GM12878 (cell line): ENCODE results near the gene MARCHF9. TPM values are rescaled to one million over a fixed set of nuclear protein-coding genes. Genes with fewer than 3 reads are reported as not detected.

Experiments
- ATF7 ChIP-seq: fragments of 450-650 bp; IDR thresholded peaks from 2 replicates; pipeline ENCODE4 v1.6.1; 2016; ENCODE audit warnings: low read depth, mild to moderate bottlenecking
- ETV6 ChIP-seq, 2 experiments: fragments of 450-650 bp in 1 of 2; IDR thresholded peaks in 1 of 2; conservative IDR thresholded peaks in 1 of 2; 2 replicates each; pipeline ENCODE4 v1.6.1; 2014; ENCODE audit warnings: antibody characterized with exemption in 1 of 2, borderline replicate concordance in 1 of 2, low read depth in 1 of 2, mild to moderate bottlenecking in 1 of 2, moderate library complexity in 1 of 2
- FOS ChIP-seq: IDR thresholded peaks from 3 replicates; pipeline ENCODE4 v1.6.1; 2011; ENCODE audit warnings: borderline replicate concordance; ENCODE audit not compliant: insufficient read length; ENCODE audit errors: extremely low read depth
- GABPA ChIP-seq: IDR thresholded peaks from 2 replicates; pipeline ENCODE4 v1.6.1; 2014; ENCODE audit warnings: antibody characterized with exemption, low read depth, mild to moderate bottlenecking, inconsistent platforms
- IRF4 ChIP-seq: IDR thresholded peaks from 2 replicates; pipeline ENCODE4 v1.6.1; 2011; ENCODE audit warnings: low read depth, low read length
- MEF2B ChIP-seq: fragments of 450-650 bp; IDR thresholded peaks from 2 replicates; pipeline ENCODE4 v1.6.1; 2018; ENCODE audit warnings: mild to moderate bottlenecking, moderate library complexity; ENCODE audit not compliant: partially characterized antibody, poor library complexity, severe bottlenecking
- MYC ChIP-seq: IDR thresholded peaks from 2 replicates; pipeline ENCODE4 v1.6.1; 2011; ENCODE audit warnings: mild to moderate bottlenecking, low read length, moderate library complexity, inconsistent platforms; ENCODE audit not compliant: insufficient read depth, insufficient replicate concordance, insufficient read length, severe bottlenecking
- NFIC ChIP-seq: IDR thresholded peaks from 2 replicates; pipeline ENCODE4 v1.6.1; 2012; ENCODE audit warnings: low read depth, mild to moderate bottlenecking, inconsistent platforms, low read length, moderate library complexity
- PRDM15 ChIP-seq: fragments of 450-650 bp; formaldehyde crosslinking; IDR thresholded peaks from 2 replicates; pipeline ENCODE4 v1.4.0; 2020; ENCODE audit warnings: mild to moderate bottlenecking, moderate library complexity
- RELA ChIP-seq: fragments of 450-650 bp; IDR thresholded peaks from 2 replicates; pipeline ENCODE4 v1.8.0; 2014; ENCODE audit warnings: borderline replicate concordance; ENCODE audit not compliant: partially characterized antibody
- RUNX3 ChIP-seq: IDR thresholded peaks from 2 replicates; pipeline ENCODE4 v1.6.1; 2012; ENCODE audit warnings: low read length, inconsistent platforms
- SP1 ChIP-seq: IDR thresholded peaks from one replicate; pipeline ENCODE4 v1.6.1; 2011; ENCODE audit warnings: low read depth, low read length
- SREBF1 ChIP-seq: IDR thresholded peaks from 2 replicates; pipeline ENCODE4 v1.6.1; 2012; ENCODE audit warnings: mild to moderate bottlenecking, low read length
- TCF12 ChIP-seq: IDR thresholded peaks from 2 replicates; pipeline ENCODE4 v1.6.1; 2011; ENCODE audit warnings: low read depth, mild to moderate bottlenecking, low read length
- ZBTB40 ChIP-seq: fragments of 450-650 bp; IDR thresholded peaks from 2 replicates; pipeline ENCODE4 v1.6.1; 2016; ENCODE audit warnings: mild to moderate bottlenecking, moderate library complexity, borderline replicate concordance
- ZSCAN29 ChIP-seq: fragments of 450-650 bp; IDR thresholded peaks from 2 replicates; pipeline ENCODE4 v1.6.1; 2017; ENCODE audit warnings: mild to moderate bottlenecking, moderate library complexity
- polyA plus RNA-seq, 11 experiments: library from polyadenylated mRNA; depleted of rRNA in 4 of 11; unstranded in 6 of 11; stranded (reverse) in 5 of 11; fragments of >200 nt; fragmentation: Nextera tagmentation in 4 of 11; fragmentation: Illumina TruSeq in 1 of 11; extraction: Ambion mirVana in 4 of 11; extraction: Trizol in 1 of 11; gene quantifications; 1 replicate in 1 of 11; 2 replicates in 10 of 11; pipeline versions ENCODE4 v1.2.1 to v1.2.3, GENCODE V29; 2011 to 2016; ENCODE audit warnings: inconsistent platforms in 2 of 11, missing spikeins in 2 of 11, low read depth in 1 of 11
- total RNA-seq, 4 experiments: library from RNA; depleted of rRNA in 3 of 4; stranded (reverse); fragments of >200 nt in 3 of 4; fragmentation: Illumina TruSeq in 1 of 4; extraction: Trizol in 1 of 4; gene quantifications; 2 replicates each; pipeline versions ENCODE4 v1.2.1 to v1.2.3, GENCODE V29; 2013 to 2021
- TF ChIP-seq, protein P1 (sequence below): fragments of 450-650 bp; IDR thresholded peaks from 2 replicates; pipeline ENCODE4 v1.6.1; 2018; ENCODE audit warnings: mild to moderate bottlenecking, low read depth, moderate library complexity; ENCODE audit not compliant: partially characterized antibody

Gene MARCHF9
- total and polyA plus RNA-seq, 10 of the 15 experiments (the other 5 are each of a cell fraction or from before 2014, with no cell fraction given), result 2.4 to 29.3 (median 13.0) TPM

GRCh38 chr12:57782608-57783465 lies 27.9 kb downstream of the MARCHF9 start, which contains the start of gene TSFM (continued):
- TF ChIP-seq, protein P1, sequence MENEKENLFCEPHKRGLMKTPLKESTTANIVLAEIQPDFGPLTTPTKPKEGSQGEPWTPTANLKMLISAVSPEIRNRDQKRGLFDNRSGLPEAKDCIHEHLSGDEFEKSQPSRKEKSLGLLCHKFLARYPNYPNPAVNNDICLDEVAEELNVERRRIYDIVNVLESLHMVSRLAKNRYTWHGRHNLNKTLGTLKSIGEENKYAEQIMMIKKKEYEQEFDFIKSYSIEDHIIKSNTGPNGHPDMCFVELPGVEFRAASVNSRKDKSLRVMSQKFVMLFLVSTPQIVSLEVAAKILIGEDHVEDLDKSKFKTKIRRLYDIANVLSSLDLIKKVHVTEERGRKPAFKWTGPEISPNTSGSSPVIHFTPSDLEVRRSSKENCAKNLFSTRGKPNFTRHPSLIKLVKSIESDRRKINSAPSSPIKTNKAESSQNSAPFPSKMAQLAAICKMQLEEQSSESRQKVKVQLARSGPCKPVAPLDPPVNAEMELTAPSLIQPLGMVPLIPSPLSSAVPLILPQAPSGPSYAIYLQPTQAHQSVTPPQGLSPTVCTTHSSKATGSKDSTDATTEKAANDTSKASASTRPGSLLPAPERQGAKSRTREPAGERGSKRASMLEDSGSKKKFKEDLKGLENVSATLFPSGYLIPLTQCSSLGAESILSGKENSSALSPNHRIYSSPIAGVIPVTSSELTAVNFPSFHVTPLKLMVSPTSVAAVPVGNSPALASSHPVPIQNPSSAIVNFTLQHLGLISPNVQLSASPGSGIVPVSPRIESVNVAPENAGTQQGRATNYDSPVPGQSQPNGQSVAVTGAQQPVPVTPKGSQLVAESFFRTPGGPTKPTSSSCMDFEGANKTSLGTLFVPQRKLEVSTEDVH, result peak; percentile 40
- TF ChIP-seq TCF12 (0 out of 2 replicates have a peak, but pooled peaks have one; percentile 58), SP1 (peak; percentile 59), ATF7 (peak; percentile 71), ETV6 (conservative IDR thresholded peaks at IDR 0.05 in 1 of 2, IDR thresholded peaks at IDR 0.05 in 1 of 2; ENCODE audit: borderline replicate concordance in 1 of 2, low read depth in 1 of 2) (no peak), GABPA (peak; percentile 59; the same call in 1 of the 2 replicates), ZBTB40 (peak; percentile 36; the same call in 1 of the 2 replicates), ZSCAN29 (no peak), FOS (no peak), IRF4 (0 out of 2 replicates have a peak, but pooled peaks have one; percentile 44), MYC (peak; percentile 86), RUNX3 (peak; percentile 87), SREBF1 (no peak), PRDM15 (CRISPR knock-in tag) (no peak), NFIC (no peak), RELA (peak; percentile 81), MEF2B (no peak)
